Measurements from ENCODE around the gene GIMAP8.
"Not testable (repeated sequence)": the region's sequence is repeated elsewhere in the genome, so short reads cannot be mapped to it uniquely, and the experiment has no call there.

The GIMAP8 gene

GRCh38 chr7:150514748-150515222 lies 64.4 kb downstream of the GIMAP8 start, which contains the start of gene GIMAP7:
Gene GIMAP7 (plus strand): TSS chr7:150514872. CDS start chr7:150519975, 5,103 bp downstream.
- no peak for DNase-seq
- H3K27ac Mint-ChIP-seq: no peak within 1 kb of the TSS
- H3K9me3 Mint-ChIP-seq: peaks cover 12% of the 10 kb centered on the region
- H3K4me3 Mint-ChIP-seq: no peak within 1 kb of the TSS
- TF ChIP-seq CTCF (IDR thresholded peaks at IDR 0.05): no peak
- H3K36me3 Mint-ChIP-seq (ENCODE audit: low read depth): no peaks in the 10 kb centered on the region
- H3K27me3 Mint-ChIP-seq (ENCODE audit: low read depth, poor library complexity): peaks cover 4% of the 10 kb centered on the region
- no peaks in the 10 kb centered on the region for H3K4me1 Mint-ChIP-seq

- Mint-ChIP-seq H3K27me3 (ENCODE audit: low read depth, poor library complexity) (peaks cover 4% of the 10 kb centered on the region), H3K27ac (no peak overlapping the region), H3K4me3 (no peak overlapping the region), H3K36me3 (ENCODE audit: low read depth) (no peaks in the 10 kb centered on the region), H3K9me3 (peaks cover 7% of the 10 kb centered on the region), H3K4me1 (no peaks in the 10 kb centered on the region)
- no peak for TF ChIP-seq CTCF (IDR thresholded peaks at IDR 0.05)
- no peak for DNase-seq
These were observed 65.1 kb downstream of the GIMAP8 start for GRCh38 chr7:150515248-150516147.

- Mint-ChIP-seq H3K36me3 (ENCODE audit: low read depth) (no peaks in the 10 kb centered on the region), H3K9me3 (no peaks in the 10 kb centered on the region), H3K4me1 (no peaks in the 10 kb centered on the region), H3K4me3 (no peak overlapping the region), H3K27me3 (ENCODE audit: low read depth, poor library complexity) (peaks cover 4% of the 10 kb centered on the region), H3K27ac (no peak overlapping the region)
- DNase-seq: no peak
- no peak for TF ChIP-seq CTCF (IDR thresholded peaks at IDR 0.05)
These were observed 66.7 kb downstream of the GIMAP8 start for GRCh38 chr7:150516956-150517745.

- Mint-ChIP-seq H3K27me3 (ENCODE audit: low read depth, poor library complexity) (peaks cover 4% of the 10 kb centered on the region), H3K4me1 (no peaks in the 10 kb centered on the region)
These were observed 68.9 kb downstream of the GIMAP8 start for GRCh38 chr7:150519310-150519709.

GRCh38 chr7:150520145-150520544 lies 69.7 kb downstream of the GIMAP8 start:
- no peaks in the 10 kb centered on the region for H3K4me1 Mint-ChIP-seq
- DNase-seq: no peak
- H3K4me3 Mint-ChIP-seq: no peak overlapping the region
- TF ChIP-seq CTCF (IDR thresholded peaks at IDR 0.05): no peak
- H3K36me3 Mint-ChIP-seq (ENCODE audit: low read depth): no peaks in the 10 kb centered on the region
- no peaks in the 10 kb centered on the region for H3K9me3 Mint-ChIP-seq
- no peak overlapping the region for H3K27ac Mint-ChIP-seq
- H3K27me3 Mint-ChIP-seq (ENCODE audit: low read depth, poor library complexity): peaks cover 5% of the 10 kb centered on the region

More at GRCh38 chr7:150519310-150519709, 68.9 kb downstream of the GIMAP8 start:
- DNase-seq: no peak
- no peaks in the 10 kb centered on the region for H3K36me3 Mint-ChIP-seq (ENCODE audit: low read depth)
- no peaks in the 10 kb centered on the region for H3K9me3 Mint-ChIP-seq
- H3K27ac Mint-ChIP-seq: no peak overlapping the region
- no peak for TF ChIP-seq CTCF (IDR thresholded peaks at IDR 0.05)
- no peak overlapping the region for H3K4me3 Mint-ChIP-seq

- not testable (repeated sequence) for H3K27ac Mint-ChIP-seq
These were observed 72.5 kb downstream of the GIMAP8 start for GRCh38 chr7:150522931-150523330.

More at GRCh38 chr7:150522931-150523330, 72.5 kb downstream of the GIMAP8 start:
- not testable (repeated sequence) for H3K4me3 Mint-ChIP-seq; H3K9me3 Mint-ChIP-seq; H3K27me3 Mint-ChIP-seq (ENCODE audit: low read depth, poor library complexity); H3K36me3 Mint-ChIP-seq (ENCODE audit: low read depth); DNase-seq; H3K4me1 Mint-ChIP-seq
